Measurements from ENCODE around the gene TYROBP. TPM values are rescaled to one million over a fixed set of nuclear protein-coding genes. Genes with fewer than 3 reads are reported as not detected.

TYROBP gene
- total and polyA plus RNA-seq, 12 donors: 11.8 to 323 (median 163) TPM

GRCh38 chr19:35859414-35859813 lies 48.7 kb downstream of the TYROBP start:
- peaks cover 0 to 7% of the 10 kb centered on the region in 2 donors for H3K4me1 ChIP-seq (replicated peaks in 1 of 2)
- H3K27me3 ChIP-seq: peaks cover 35% of the 10 kb centered on the region
- H3K27ac ChIP-seq: no peak overlapping the region
- WGBS, 4 donors: 69 to 80% (median 75%) methylated on average over 3 to 4 of the region's 4 CpGs
- H3K4me3 ChIP-seq: no peak overlapping the region
- no peaks in the 10 kb centered on the region for H3K36me3 ChIP-seq (replicated peaks in 1 of 2)
- no peak for DNase-seq
- H3K9me3 ChIP-seq (replicated peaks in 1 of 3): no peaks in the 10 kb centered on the region
- TF ChIP-seq CTCF (IDR thresholded peaks at IDR 0.05): no peak
- TF ChIP-seq POLR2A (IDR thresholded peaks at IDR 0.05): no peak
- intact Hi-C loops (cut with DNase I): no loop called here

GRCh38 chr19:35858311-35858710 lies 49.8 kb downstream of the TYROBP start:
- Histone ChIP-seq H3K9me3 (replicated peaks in 1 of 3) (no peaks in the 10 kb centered on the region), H3K4me3 (no peak overlapping the region), H3K36me3 (replicated peaks in 1 of 2) (no peaks in the 10 kb centered on the region), H3K27ac (no peak overlapping the region), H3K4me1 (replicated peaks in 1 of 2) (peaks cover 0 to 7% of the 10 kb centered on the region in 2 donors), H3K27me3 (peaks cover 42% of the 10 kb centered on the region)
- DNase-seq: no peak
- WGBS, 4 donors: 84 to 92% (median 89%) methylated on average over 2 to 6 of the region's 6 CpGs
- no peak for TF ChIP-seq CTCF (IDR thresholded peaks at IDR 0.05)
- TF ChIP-seq POLR2A (IDR thresholded peaks at IDR 0.05): no peak
- intact Hi-C loops (cut with DNase I): no loop called here

GRCh38 chr19:35856546-35857149 lies 51.4 kb downstream of the TYROBP start, which contains the start of gene KIRREL2:
TSS of gene KIRREL2 (plus strand) at chr19:35856911. CDS start at chr19:35857120, 209 bp downstream.
- intact Hi-C loops (cut with DNase I): no loop called here
- TF ChIP-seq CTCF (IDR thresholded peaks at IDR 0.05) (no peak), POLR2A (IDR thresholded peaks at IDR 0.05) (no peak)
- no peaks in the 10 kb centered on the region for H3K9me3 ChIP-seq (replicated peaks in 1 of 3)
- H3K4me1 ChIP-seq (replicated peaks in 1 of 2): peaks cover 0 to 7% of the 10 kb centered on the region in 2 donors
- no peaks in the 10 kb centered on the region for H3K36me3 ChIP-seq (replicated peaks in 1 of 2)
- H3K27ac ChIP-seq: no peak within 1 kb of the TSS
- peak within 1 kb of the TSS in 2 of 4 donors; percentile 20 to 52 for H3K4me3 ChIP-seq
- peaks cover 48% of the 10 kb centered on the region for H3K27me3 ChIP-seq
- no peak for DNase-seq
- WGBS, 4 donors: 0 to 2% (median 2%) methylated on average over 9 to 42 of the region's 42 CpGs

Small RNA genes lying within 50 kb of the gene (small RNA-seq; reads per million reads assigned to genes)
- gene AF038458.1: 0 reads per million in 2 donors
- gene RN7SL402P: 0 reads per million in 2 donors

Other genes starting within 250 kb of the TYROBP start
- gene UPK1A, start 241.8 kb downstream of the TYROBP start, total RNA-seq: not detected
- 1 to 10 TPM in 1 of 3 donors, not detected in 2; 1.2 TPM for gene UPK1A, start 241.8 kb downstream of the TYROBP start, polyA plus RNA-seq
- gene ZBTB32, start 203.7 kb downstream of the TYROBP start, total RNA-seq: under 1 TPM in 1 of 9 donors, not detected in 8; 0.38 TPM
- gene ZBTB32, start 203.7 kb downstream of the TYROBP start, polyA plus RNA-seq: under 1 TPM in 2 of 3 donors, not detected in 1; 0.27 to 0.40 TPM
- gene KMT2B, start 190.3 kb downstream of the TYROBP start, total RNA-seq: 10 to 100 TPM in 8 of 9 donors, 1 to 10 TPM in 1; 6.6 to 41.8 (median 19.8) TPM
- gene KMT2B, start 190.3 kb downstream of the TYROBP start, polyA plus RNA-seq: 10 to 100 TPM; 10.1 to 97.3 (median 70.3) TPM
- 10 to 100 TPM in 6 of 9 donors, 1 to 10 TPM in 3; 4.9 to 35.3 (median 13.8) TPM for gene IGFLR1, start 165.8 kb downstream of the TYROBP start, total RNA-seq
- gene IGFLR1, start 165.8 kb downstream of the TYROBP start, polyA plus RNA-seq: 10 to 100 TPM in 2 of 3 donors, 1 to 10 TPM in 1; 5.3 to 32.3 (median 21.5) TPM
- gene U2AF1L4, start 162.9 kb downstream of the TYROBP start, total RNA-seq: 10 to 100 TPM; 14.8 to 55.0 (median 32.7) TPM
- gene U2AF1L4, start 162.9 kb downstream of the TYROBP start, polyA plus RNA-seq: 100 to 1,000 TPM in 2 of 3 donors, 10 to 100 TPM in 1; 30.3 to 255 (median 104) TPM
- gene PSENEN, start 162.6 kb downstream of the TYROBP start, total RNA-seq: 100 to 1,000 TPM in 1 of 9 donors, 10 to 100 TPM in 8; 29.5 to 149 (median 71.0) TPM
- 100 to 1,000 TPM in 2 of 3 donors, 10 to 100 TPM in 1; 93.1 to 230 (median 174) TPM for gene PSENEN, start 162.6 kb downstream of the TYROBP start, polyA plus RNA-seq
- gene LIN37, start 159.7 kb downstream of the TYROBP start, total RNA-seq: 10 to 100 TPM in 8 of 9 donors, 1 to 10 TPM in 1; 6.0 to 28.2 (median 12.5) TPM
- gene LIN37, start 159.7 kb downstream of the TYROBP start, polyA plus RNA-seq: 100 to 1,000 TPM in 1 of 3 donors, 10 to 100 TPM in 2; 11.3 to 137 (median 75.9) TPM
- gene HSPB6, start 151.3 kb downstream of the TYROBP start, total RNA-seq: 100 to 1,000 TPM in 7 of 9 donors, 10 to 100 TPM in 2; 21.1 to 431 (median 164) TPM
- 100 to 1,000 TPM; 524 to 932 (median 718) TPM for gene HSPB6, start 151.3 kb downstream of the TYROBP start, polyA plus RNA-seq
- 10 to 100 TPM in 5 of 9 donors, 1 to 10 TPM in 4; 4.4 to 18.5 (median 10.2) TPM for gene PROSER3, start 150.1 kb downstream of the TYROBP start, total RNA-seq
- gene PROSER3, start 150.1 kb downstream of the TYROBP start, polyA plus RNA-seq: 10 to 100 TPM in 2 of 3 donors, 1 to 10 TPM in 1; 7.0 to 27.3 (median 14.7) TPM
- gene ARHGAP33, start 132.7 kb downstream of the TYROBP start, total RNA-seq: 10 to 100 TPM in 3 of 9 donors, 1 to 10 TPM in 5, under 1 TPM in 1; 0.54 to 30.9 (median 5.4) TPM
- 10 to 100 TPM in 2 of 3 donors, 1 to 10 TPM in 1; 1.2 to 90.3 (median 27.9) TPM for gene ARHGAP33, start 132.7 kb downstream of the TYROBP start, polyA plus RNA-seq
- gene PRODH2, start 95.5 kb downstream of the TYROBP start, total RNA-seq: under 1 TPM in 1 of 9 donors, not detected in 8; 0.46 TPM
- under 1 TPM in 1 of 3 donors, not detected in 2; 0.07 TPM for gene PRODH2, start 95.5 kb downstream of the TYROBP start, polyA plus RNA-seq
- gene NPHS1, start 55.8 kb downstream of the TYROBP start, total RNA-seq: under 1 TPM in 1 of 9 donors, not detected in 8; 0.31 TPM
- not detected for gene NPHS1, start 55.8 kb downstream of the TYROBP start, polyA plus RNA-seq
- gene KIRREL2, start 51.4 kb downstream of the TYROBP start, total RNA-seq: under 1 TPM in 4 of 9 donors, not detected in 5; 0.06 to 0.32 (median 0.11) TPM
- gene KIRREL2, start 51.4 kb downstream of the TYROBP start, polyA plus RNA-seq: under 1 TPM; 0.03 to 0.24 (median 0.15) TPM
- 10 to 100 TPM in 4 of 9 donors, 1 to 10 TPM in 5; 1.0 to 68.7 (median 8.6) TPM for gene APLP1, start 39.7 kb downstream of the TYROBP start, total RNA-seq
- 100 to 1,000 TPM in 1 of 3 donors, 10 to 100 TPM in 2; 77.4 to 278 (median 89.7) TPM for gene APLP1, start 39.7 kb downstream of the TYROBP start, polyA plus RNA-seq
- gene NFKBID, start 7.8 kb downstream of the TYROBP start, total RNA-seq: 10 to 100 TPM in 2 of 9 donors, 1 to 10 TPM in 7; 1.7 to 10.8 (median 6.7) TPM
- gene NFKBID, start 7.8 kb downstream of the TYROBP start, polyA plus RNA-seq: 10 to 100 TPM in 2 of 3 donors, 1 to 10 TPM in 1; 1.5 to 18.9 (median 14.7) TPM
- 10 to 100 TPM in 5 of 9 donors, 1 to 10 TPM in 3, not detected in 1; 3.1 to 24.3 (median 10.3) TPM for gene HCST, start 5.8 kb downstream of the TYROBP start, total RNA-seq
- 10 to 100 TPM in 2 of 3 donors, 1 to 10 TPM in 1; 2.8 to 97.2 (median 41.4) TPM for gene HCST, start 5.8 kb downstream of the TYROBP start, polyA plus RNA-seq
- gene LRFN3, start 28.1 kb upstream of the TYROBP start, total RNA-seq: 10 to 100 TPM in 7 of 9 donors, 1 to 10 TPM in 2; 1.7 to 23.3 (median 15.5) TPM
- 1 to 10 TPM; 3.7 to 8.4 (median 7.1) TPM for gene LRFN3, start 28.1 kb upstream of the TYROBP start, polyA plus RNA-seq
- gene SDHAF1, start 86.9 kb upstream of the TYROBP start, total RNA-seq: 10 to 100 TPM; 19.5 to 68.9 (median 25.2) TPM
- gene SDHAF1, start 86.9 kb upstream of the TYROBP start, polyA plus RNA-seq: 10 to 100 TPM; 13.7 to 19.2 (median 15.9) TPM
- under 1 TPM in 6 of 9 donors, not detected in 3; 0.14 to 0.53 (median 0.45) TPM for gene SYNE4, start 100.5 kb upstream of the TYROBP start, total RNA-seq
- 1 to 10 TPM in 1 of 3 donors, under 1 TPM in 2; 0.18 to 3.0 (median 0.67) TPM for gene SYNE4, start 100.5 kb upstream of the TYROBP start, polyA plus RNA-seq
- gene ALKBH6, start 105.9 kb upstream of the TYROBP start, total RNA-seq: 10 to 100 TPM; 16.8 to 30.6 (median 23.7) TPM
- gene ALKBH6, start 105.9 kb upstream of the TYROBP start, polyA plus RNA-seq: 10 to 100 TPM; 18.5 to 39.8 (median 39.2) TPM
- gene CLIP3, start 124.6 kb upstream of the TYROBP start, total RNA-seq: 10 to 100 TPM in 2 of 9 donors, 1 to 10 TPM in 7; 1.3 to 12.5 (median 6.4) TPM
- 10 to 100 TPM in 2 of 3 donors, 1 to 10 TPM in 1; 8.3 to 20.1 (median 12.6) TPM for gene CLIP3, start 124.6 kb upstream of the TYROBP start, polyA plus RNA-seq
- gene THAP8, start 146.0 kb upstream of the TYROBP start, total RNA-seq: 10 to 100 TPM in 3 of 9 donors, 1 to 10 TPM in 6; 3.2 to 15.9 (median 7.5) TPM
- 1 to 10 TPM; 3.2 to 6.0 (median 3.4) TPM for gene THAP8, start 146.0 kb upstream of the TYROBP start, polyA plus RNA-seq
- gene WDR62, start 146.6 kb upstream of the TYROBP start, total RNA-seq: 1 to 10 TPM in 2 of 9 donors, under 1 TPM in 6, not detected in 1; 0.12 to 2.0 (median 0.69) TPM
- 1 to 10 TPM in 1 of 3 donors, under 1 TPM in 2; 0.33 to 1.0 (median 0.77) TPM for gene WDR62, start 146.6 kb upstream of the TYROBP start, polyA plus RNA-seq
- not detected for gene OVOL3, start 202.8 kb upstream of the TYROBP start, total RNA-seq
- gene OVOL3, start 202.8 kb upstream of the TYROBP start, polyA plus RNA-seq: not detected
- 10 to 100 TPM; 38.0 to 88.3 (median 74.9) TPM for gene POLR2I, start 206.6 kb upstream of the TYROBP start, total RNA-seq
- gene POLR2I, start 206.6 kb upstream of the TYROBP start, polyA plus RNA-seq: 100 to 1,000 TPM in 1 of 3 donors, 10 to 100 TPM in 2; 58.5 to 127 (median 69.9) TPM
- gene TBCB, start 207.2 kb upstream of the TYROBP start, total RNA-seq: 100 to 1,000 TPM in 7 of 9 donors, 10 to 100 TPM in 2; 88.8 to 233 (median 126) TPM
- gene TBCB, start 207.2 kb upstream of the TYROBP start, polyA plus RNA-seq: 100 to 1,000 TPM; 124 to 230 (median 201) TPM
- 100 to 1,000 TPM in 8 of 9 donors, 10 to 100 TPM in 1; 94.8 to 762 (median 298) TPM for gene CAPNS1, start 231.8 kb upstream of the TYROBP start, total RNA-seq
- gene CAPNS1, start 231.8 kb upstream of the TYROBP start, polyA plus RNA-seq: 100 to 1,000 TPM; 740 to 916 (median 745) TPM
- 100 to 1,000 TPM in 4 of 9 donors, 10 to 100 TPM in 5; 20.4 to 163 (median 71.4) TPM for gene COX7A1, start 244.2 kb upstream of the TYROBP start, total RNA-seq
- gene COX7A1, start 244.2 kb upstream of the TYROBP start, polyA plus RNA-seq: 100 to 1,000 TPM in 2 of 3 donors, 10 to 100 TPM in 1; 31.3 to 232 (median 187) TPM